Natural killer cell (primary cell): ENCODE measurements around the gene CMTM2. TPM values are rescaled to one million over a fixed set of nuclear protein-coding genes. Genes with fewer than 3 reads are reported as not detected.

Experiments
- ATAC-seq, 3 donors: fragments of 150-1000 bp in 2 of 3; fragments of 200-7000 bp in 1 of 3; cut with Tn5 transposase; 1 replicate in 1 of 3; 2 replicates in 2 of 3; pipeline ENCODE4 v1.10.0; 2021; ENCODE audit warnings: mild to moderate bottlenecking in 2 of 3, moderate library complexity in 2 of 3
- DNase-seq, 2 donors: peaks; one replicate each; pipeline versions ENCODE4 v3.0.0 to v3.0.0-alpha.2; 2013 to 2021; ENCODE audit warnings: mixed read lengths in 1 of 2
- H3K27ac ChIP-seq: one replicate; pipeline ENCODE4 v1.5.1; 2013; ENCODE audit warnings: mild to moderate bottlenecking, low read length
- H3K27me3 ChIP-seq: one replicate; pipeline ENCODE4 v1.6.1; 2013; ENCODE audit warnings: low read length; ENCODE audit not compliant: control insufficient read depth, insufficient read depth
- H3K36me3 ChIP-seq: one replicate; pipeline ENCODE4 v1.6.1; 2013; ENCODE audit warnings: low read length; ENCODE audit not compliant: control insufficient read depth, insufficient read depth
- H3K4me1 ChIP-seq: one replicate; pipeline ENCODE4 v1.6.1; 2013; ENCODE audit warnings: low read length; ENCODE audit not compliant: control insufficient read depth, insufficient read depth
- H3K4me3 ChIP-seq: one replicate; pipeline ENCODE4 v1.5.1; 2013; ENCODE audit warnings: low read length
- H3K9me3 ChIP-seq: one replicate; pipeline ENCODE4 v1.6.1; 2013; ENCODE audit warnings: low read length; ENCODE audit not compliant: control insufficient read depth, insufficient read depth
- H3K27ac Mint-ChIP-seq, 2 donors: one replicate each; pipeline ENCODE4 v1.8.0; 2022; ENCODE audit warnings: mild to moderate bottlenecking in 2 of 2, mixed read lengths in 2 of 2, moderate library complexity in 1 of 2
- H3K27me3 Mint-ChIP-seq, 2 donors: one replicate each; pipeline ENCODE4 v1.8.0; 2022; ENCODE audit warnings: low read depth in 2 of 2, mixed read lengths in 2 of 2
- H3K36me3 Mint-ChIP-seq: one replicate; pipeline ENCODE4 v1.8.0; 2022; ENCODE audit warnings: mixed read lengths
- H3K4me1 Mint-ChIP-seq, 2 donors: one replicate each; pipeline ENCODE4 v1.8.0; 2022; ENCODE audit warnings: mixed read lengths in 2 of 2
- H3K4me3 Mint-ChIP-seq: one replicate; pipeline ENCODE4 v1.8.0; 2022; ENCODE audit warnings: mild to moderate bottlenecking, moderate library complexity, mixed read lengths
- H3K9me3 Mint-ChIP-seq, 2 donors: one replicate each; pipeline ENCODE4 v1.8.0; 2022; ENCODE audit warnings: mixed read lengths in 2 of 2
- WGBS: methylation state at CpG from one replicate; pipeline ENCODE4 v1.1.7; 2013; ENCODE audit warnings: missing lambda C conversion rate; ENCODE audit not compliant: insufficient coverage; 5-methylcytosine and 5-hydroxymethylcytosine counted together
- intact Hi-C: fragments of 100-400 bp; cut with micrococcal nuclease; formaldehyde crosslinking; loops from one replicate; pipeline ENCODE4 v1.14.2; 2022
- total RNA-seq, 4 donors: library from RNA; stranded (reverse); fragments of 120-200 nt in 1 of 4; gene quantifications; one replicate each; pipeline versions ENCODE4 v1.2.3 to v1.2.4, GENCODE V29; 2013 to 2022
- TF ChIP-seq, protein P1 (sequence below): fragments of 200-600 bp; IDR thresholded peaks from one replicate; pipeline ENCODE4 v1.8.0; 2022; ENCODE audit warnings: antibody characterized with exemption

CMTM2 gene
- total RNA-seq, 3 donors from 2014 or later (not counting 1 experiment from before 2014, with no cell fraction given), result 0.61 to 1.6 (median 0.82) TPM

DNA sequence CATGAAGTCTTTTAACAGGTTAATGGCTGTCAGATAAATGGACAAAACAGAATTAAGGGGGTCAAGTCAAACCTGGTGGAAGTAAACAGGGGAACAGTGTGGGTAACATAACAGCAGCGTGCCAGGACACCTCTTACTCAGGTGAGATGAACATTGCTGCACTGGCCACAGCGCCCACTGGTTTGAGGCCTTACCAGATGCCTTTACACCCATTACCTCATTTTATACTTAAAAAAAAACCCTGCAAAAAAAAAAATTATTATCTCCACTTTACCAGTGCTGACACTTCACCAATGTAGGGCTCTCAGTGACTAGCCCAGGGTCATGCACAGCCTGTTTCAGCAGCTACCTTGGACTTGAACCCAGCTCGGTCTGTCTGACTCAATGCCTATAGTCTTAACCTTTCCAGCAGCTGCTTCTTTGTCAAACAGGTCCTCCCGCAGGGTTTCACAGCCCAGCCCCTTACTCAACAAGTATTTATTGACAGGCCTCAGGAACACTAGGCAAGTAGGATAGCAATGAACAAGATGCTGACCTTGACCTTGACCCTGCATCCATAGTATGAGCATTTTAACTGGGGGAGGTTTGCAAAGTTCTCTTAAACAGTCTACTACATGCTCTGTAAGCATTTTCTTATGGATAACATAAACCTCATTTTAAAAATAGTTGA, 55.4 kb downstream of the CMTM2 start:
- no peak for ATAC-seq
- TF ChIP-seq, protein P1, sequence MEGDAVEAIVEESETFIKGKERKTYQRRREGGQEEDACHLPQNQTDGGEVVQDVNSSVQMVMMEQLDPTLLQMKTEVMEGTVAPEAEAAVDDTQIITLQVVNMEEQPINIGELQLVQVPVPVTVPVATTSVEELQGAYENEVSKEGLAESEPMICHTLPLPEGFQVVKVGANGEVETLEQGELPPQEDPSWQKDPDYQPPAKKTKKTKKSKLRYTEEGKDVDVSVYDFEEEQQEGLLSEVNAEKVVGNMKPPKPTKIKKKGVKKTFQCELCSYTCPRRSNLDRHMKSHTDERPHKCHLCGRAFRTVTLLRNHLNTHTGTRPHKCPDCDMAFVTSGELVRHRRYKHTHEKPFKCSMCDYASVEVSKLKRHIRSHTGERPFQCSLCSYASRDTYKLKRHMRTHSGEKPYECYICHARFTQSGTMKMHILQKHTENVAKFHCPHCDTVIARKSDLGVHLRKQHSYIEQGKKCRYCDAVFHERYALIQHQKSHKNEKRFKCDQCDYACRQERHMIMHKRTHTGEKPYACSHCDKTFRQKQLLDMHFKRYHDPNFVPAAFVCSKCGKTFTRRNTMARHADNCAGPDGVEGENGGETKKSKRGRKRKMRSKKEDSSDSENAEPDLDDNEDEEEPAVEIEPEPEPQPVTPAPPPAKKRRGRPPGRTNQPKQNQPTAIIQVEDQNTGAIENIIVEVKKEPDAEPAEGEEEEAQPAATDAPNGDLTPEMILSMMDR, result no peak
- no peaks in the 10 kb centered on the region for H3K36me3 Mint-ChIP-seq
- Histone ChIP-seq H3K36me3 (no peaks in the 10 kb centered on the region), H3K27me3 (no peaks in the 10 kb centered on the region), H3K9me3 (no peaks in the 10 kb centered on the region), H3K4me3 (no peak overlapping the region), H3K27ac (no peak overlapping the region), H3K4me1 (no peaks in the 10 kb centered on the region)
- DNase-seq, result no peak
- no peaks in the 10 kb centered on the region for H3K9me3 Mint-ChIP-seq
- no peak overlapping the region for H3K4me3 Mint-ChIP-seq
- intact Hi-C loops, result no loop called here
- no peaks in the 10 kb centered on the region for H3K4me1 Mint-ChIP-seq
- peaks cover 7 to 12% of the 10 kb centered on the region in 2 donors for H3K27me3 Mint-ChIP-seq
- H3K27ac Mint-ChIP-seq, result no peak overlapping the region
- WGBS, result 92% methylated on average over 4 of the region's 4 CpGs

DNA sequence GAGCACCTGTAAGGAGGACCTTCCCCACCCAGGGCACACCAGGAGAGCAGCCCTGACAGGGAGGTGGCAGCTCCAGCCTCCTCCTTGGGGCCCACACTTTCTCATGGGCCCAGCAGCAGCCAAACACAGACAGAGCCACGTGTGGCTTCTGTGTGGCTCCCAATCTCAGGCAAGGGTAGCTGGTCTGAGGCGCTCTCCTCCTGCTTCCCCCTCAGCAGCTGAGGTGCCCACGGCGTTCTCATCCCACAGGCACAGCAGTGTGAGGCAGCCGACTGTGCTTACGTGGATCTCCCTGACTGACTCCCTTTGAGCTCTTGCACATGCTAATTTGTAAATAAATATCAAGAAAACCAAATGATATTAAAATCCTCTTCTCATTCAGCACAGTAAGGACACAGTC, 56.1 kb downstream of the CMTM2 start:
- intact Hi-C loops, result no loop called here
- no peaks in the 10 kb centered on the region for H3K36me3 Mint-ChIP-seq
- H3K27ac ChIP-seq, result no peak overlapping the region
- TF ChIP-seq, protein P1, result no peak
- peaks cover 7 to 15% of the 10 kb centered on the region in 2 donors for H3K27me3 Mint-ChIP-seq
- H3K27ac Mint-ChIP-seq, result no peak overlapping the region
- 90% methylated on average over 6 of the region's 6 CpGs for WGBS
- no peaks in the 10 kb centered on the region for H3K36me3 ChIP-seq
- H3K27me3 ChIP-seq, result no peaks in the 10 kb centered on the region
- no peaks in the 10 kb centered on the region for H3K4me1 ChIP-seq
- no peak for DNase-seq
- no peak for ATAC-seq
- no peak overlapping the region for H3K4me3 ChIP-seq
- H3K9me3 Mint-ChIP-seq, result no peaks in the 10 kb centered on the region
- no peaks in the 10 kb centered on the region for H3K9me3 ChIP-seq
- H3K4me3 Mint-ChIP-seq, result no peak overlapping the region
- no peaks in the 10 kb centered on the region for H3K4me1 Mint-ChIP-seq

DNA sequence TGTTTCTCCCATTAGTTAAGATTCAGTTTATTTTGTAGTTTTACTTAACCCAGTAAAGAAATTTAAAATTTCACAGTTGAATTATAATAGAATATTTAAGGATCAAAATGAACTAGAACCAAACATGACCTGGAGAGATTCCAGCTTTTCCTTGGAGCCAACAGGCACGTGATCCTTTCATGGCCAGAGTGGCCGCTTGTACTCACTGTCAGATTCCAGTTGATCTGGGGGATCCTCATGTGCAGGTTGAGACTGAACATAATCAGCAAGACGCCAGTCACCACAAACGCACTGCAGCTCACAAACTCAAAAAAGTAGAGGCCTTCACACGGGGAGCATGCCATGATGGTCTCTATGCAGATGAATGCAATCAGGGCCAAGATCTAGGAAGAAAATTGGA, 56.9 kb downstream of the CMTM2 start:
- intact Hi-C loops, result no loop called here
- no peaks in the 10 kb centered on the region for H3K4me1 ChIP-seq
- 93% methylated on average over 5 of the region's 5 CpGs for WGBS
- Mint-ChIP-seq H3K4me3 (no peak overlapping the region), H3K27ac (no peak overlapping the region), H3K36me3 (no peaks in the 10 kb centered on the region), H3K9me3 (no peaks in the 10 kb centered on the region), H3K4me1 (no peaks in the 10 kb centered on the region), H3K27me3 (peaks cover 7 to 18% of the 10 kb centered on the region in 2 donors)
- DNase-seq (no peak), ATAC-seq (no peak)
- TF ChIP-seq, protein P1, result no peak
- no peaks in the 10 kb centered on the region for H3K9me3 ChIP-seq
- H3K27ac ChIP-seq, result no peak overlapping the region
- no peaks in the 10 kb centered on the region for H3K36me3 ChIP-seq
- H3K27me3 ChIP-seq, result no peaks in the 10 kb centered on the region
- no peak overlapping the region for H3K4me3 ChIP-seq

DNA sequence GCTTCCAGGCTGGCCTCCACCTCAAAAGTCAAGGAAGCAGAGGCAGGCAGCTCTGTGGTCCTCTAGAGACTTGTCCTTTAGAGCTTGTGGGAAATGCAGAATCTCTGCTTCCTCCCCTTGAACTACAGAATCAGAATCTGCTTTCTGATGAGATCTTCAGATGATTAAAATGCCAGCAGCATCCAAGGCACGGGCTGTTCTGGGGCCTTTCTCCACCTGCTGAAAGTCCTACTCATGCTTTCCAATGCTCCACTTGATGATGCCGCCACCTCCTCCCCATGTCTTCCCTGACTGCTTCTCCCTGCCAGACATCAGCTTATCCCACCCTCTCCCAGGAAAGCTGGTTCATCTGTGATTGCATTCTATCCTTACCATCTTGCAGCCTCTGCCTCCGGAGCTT, 58.5 kb downstream of the CMTM2 start:
- ATAC-seq, result no peak
- Mint-ChIP-seq H3K4me3 (no peak overlapping the region), H3K27ac (no peak overlapping the region), H3K4me1 (no peaks in the 10 kb centered on the region), H3K36me3 (no peaks in the 10 kb centered on the region), H3K9me3 (no peaks in the 10 kb centered on the region), H3K27me3 (peaks cover 7 to 18% of the 10 kb centered on the region in 2 donors)
- 84% methylated on average over 3 of the region's 3 CpGs for WGBS
- Histone ChIP-seq H3K27me3 (no peaks in the 10 kb centered on the region), H3K27ac (no peak overlapping the region), H3K4me3 (no peak overlapping the region), H3K9me3 (no peaks in the 10 kb centered on the region), H3K4me1 (no peaks in the 10 kb centered on the region), H3K36me3 (no peaks in the 10 kb centered on the region)
- intact Hi-C loops, result no loop called here
- TF ChIP-seq, protein P1, result no peak
- DNase-seq, result no peak
